SK-N-SH treated with all-trans-retinoic acid at 6 μM for 48 hours (cell line): ENCODE results near the gene EPS8L2.

ENCODE experiments used
- ATAC-seq: fragments of 200-7000 bp; cut with Tn5 transposase; 3 replicates; pipeline ENCODE4 v1.9.1; 2020; ENCODE audit warnings: mild to moderate bottlenecking, moderate library complexity
- ARNTL ChIP-seq: fragments of 450-650 bp; formaldehyde crosslinking; IDR thresholded peaks from 2 replicates; pipeline ENCODE4 v1.5.0; 2020; ENCODE audit warnings: low read depth, mild to moderate bottlenecking, moderate library complexity, borderline replicate concordance
- CREB5 ChIP-seq: fragments of 250-450 bp; sonication (Bioruptor Pico); IDR thresholded peaks from 2 replicates; pipeline ENCODE4 v1.5.1; 2020; ENCODE audit warnings: low read depth, mild to moderate bottlenecking, moderate library complexity
- CSDC2 ChIP-seq: fragments of 250-450 bp; sonication (Bioruptor Pico); IDR thresholded peaks from 2 replicates; pipeline ENCODE4 v1.5.0; 2020; ENCODE audit warnings: mild to moderate bottlenecking, moderate library complexity
- CSRNP3 ChIP-seq: fragments of 250-450 bp; sonication (Bioruptor Pico); IDR thresholded peaks from 2 replicates; pipeline ENCODE4 v1.5.1; 2021; ENCODE audit warnings: mild to moderate bottlenecking, moderate library complexity
- GLIS3 ChIP-seq: fragments of 250-450 bp; sonication (Bioruptor Pico); IDR thresholded peaks from 2 replicates; pipeline ENCODE4 v1.5.0; 2020; ENCODE audit warnings: mild to moderate bottlenecking, moderate library complexity
- ISL1 ChIP-seq: fragments of 250-450 bp; sonication (Bioruptor Pico); IDR thresholded peaks from 2 replicates; pipeline ENCODE4 v2.1.2; 2022; ENCODE audit warnings: mild to moderate bottlenecking, moderate library complexity
- OSR1 ChIP-seq: fragments of 250-450 bp; sonication (Bioruptor Pico); IDR thresholded peaks from 2 replicates; pipeline ENCODE4 v1.8.0; 2022; ENCODE audit warnings: moderate library complexity, mild to moderate bottlenecking, inconsistent platforms
- PATZ1 ChIP-seq: fragments of 250-450 bp; sonication (Bioruptor Pico); IDR thresholded peaks from 2 replicates; pipeline ENCODE4 v1.8.0; 2020; ENCODE audit warnings: mild to moderate bottlenecking, moderate library complexity, borderline replicate concordance
- POU6F1 ChIP-seq: fragments of 250-450 bp; sonication (Bioruptor Pico); IDR thresholded peaks from 2 replicates; pipeline ENCODE4 v1.8.0; 2021; ENCODE audit warnings: low read depth, mild to moderate bottlenecking, moderate library complexity, borderline replicate concordance
- PPARA ChIP-seq: fragments of 250-450 bp; sonication (Bioruptor Pico); IDR thresholded peaks from 2 replicates; pipeline ENCODE4 v1.5.0; 2020; ENCODE audit warnings: mild to moderate bottlenecking, borderline replicate concordance
- RARB ChIP-seq: fragments of 250-450 bp; sonication (Bioruptor Pico); IDR thresholded peaks from 2 replicates; pipeline ENCODE4 v1.8.0; 2021; ENCODE audit warnings: mild to moderate bottlenecking, moderate library complexity
- TOX ChIP-seq: fragments of 250-450 bp; sonication (Bioruptor Pico); IDR thresholded peaks from 2 replicates; pipeline ENCODE4 v1.8.0; 2021; ENCODE audit warnings: mild to moderate bottlenecking, moderate library complexity, borderline replicate concordance
- TSHZ2 ChIP-seq: fragments of 250-450 bp; sonication (Bioruptor Pico); IDR thresholded peaks from 2 replicates; pipeline ENCODE4 v1.5.0; 2020; ENCODE audit warnings: mild to moderate bottlenecking, moderate library complexity
- ZC3H10 ChIP-seq: fragments of 250-450 bp; sonication (Bioruptor Pico); IDR thresholded peaks from 2 replicates; pipeline ENCODE4 v1.5.1; 2021; ENCODE audit warnings: mild to moderate bottlenecking, moderate library complexity
- ZFP3 ChIP-seq: fragments of 250-450 bp; sonication (Bioruptor Pico); IDR thresholded peaks from 2 replicates; pipeline ENCODE4 v1.5.0; 2020; ENCODE audit warnings: mild to moderate bottlenecking, moderate library complexity
- ZNF565 ChIP-seq: fragments of 450-650 bp; formaldehyde crosslinking; conservative IDR thresholded peaks from 2 replicates; pipeline ENCODE4 v1.5.0; 2020; ENCODE audit warnings: low read depth, mild to moderate bottlenecking, moderate library complexity
- ZNF70 ChIP-seq: fragments of 450-650 bp; formaldehyde crosslinking; IDR thresholded peaks from 2 replicates; pipeline ENCODE4 v1.5.0; 2020; ENCODE audit warnings: mild to moderate bottlenecking, moderate library complexity
- ZNF8 ChIP-seq: fragments of 450-650 bp; formaldehyde crosslinking; IDR thresholded peaks from 2 replicates; pipeline ENCODE4 v1.5.0; 2020; ENCODE audit warnings: mild to moderate bottlenecking, moderate library complexity

EPS8L2 gene

GRCh38 chr11:767238-767637 lies 61.2 kb downstream of the EPS8L2 start:
- ATAC-seq: no peak
- TF ChIP-seq PPARA (CRISPR knock-in tag) (no peak), GLIS3 (CRISPR knock-in tag) (no peak), CREB5 (CRISPR knock-in tag) (no peak), ARNTL (no peak), RARB (no peak), CSRNP3 (CRISPR knock-in tag) (no peak), OSR1 (CRISPR knock-in tag) (no peak), ZFP3 (CRISPR knock-in tag) (no peak), CSDC2 (CRISPR knock-in tag) (no peak), ZNF565 (CRISPR knock-in tag) (no peak), ISL1 (no peak), POU6F1 (CRISPR knock-in tag) (no peak), ZC3H10 (CRISPR knock-in tag) (no peak), TOX (no peak), PATZ1 (no peak)

- no peak for TF ChIP-seq ZNF70 (CRISPR knock-in tag)
- no peak for TF ChIP-seq CSRNP3 (CRISPR knock-in tag)
- TF ChIP-seq ZNF8 (CRISPR knock-in tag): no peak
- TF ChIP-seq PATZ1: no peak
- no peak for TF ChIP-seq ARNTL
- TF ChIP-seq TSHZ2 (CRISPR knock-in tag): no peak
- TF ChIP-seq ISL1: no peak
- no peak for ATAC-seq
Measured at GRCh38 chr11:769887-770641, 64.0 kb downstream of the EPS8L2 start.
